GM18870 (cell line): Measurements from ENCODE around the gene ZCCHC18.
A peak's percentile ranks its signal among the peaks of the same experiment; 100 is the strongest.
"Not testable (repeated sequence)": the region's sequence is repeated elsewhere in the genome, so short reads cannot be mapped to it uniquely, and the experiment has no call there.

Experiments
- ATAC-seq: cut with Tn5 transposase; IDR thresholded peaks from one replicate; pipeline ENCODE4 v1.9.1; 2021; ENCODE audit warnings: moderate library complexity; ENCODE audit not compliant: unreplicated experiment

Gene ZCCHC18

DNA sequence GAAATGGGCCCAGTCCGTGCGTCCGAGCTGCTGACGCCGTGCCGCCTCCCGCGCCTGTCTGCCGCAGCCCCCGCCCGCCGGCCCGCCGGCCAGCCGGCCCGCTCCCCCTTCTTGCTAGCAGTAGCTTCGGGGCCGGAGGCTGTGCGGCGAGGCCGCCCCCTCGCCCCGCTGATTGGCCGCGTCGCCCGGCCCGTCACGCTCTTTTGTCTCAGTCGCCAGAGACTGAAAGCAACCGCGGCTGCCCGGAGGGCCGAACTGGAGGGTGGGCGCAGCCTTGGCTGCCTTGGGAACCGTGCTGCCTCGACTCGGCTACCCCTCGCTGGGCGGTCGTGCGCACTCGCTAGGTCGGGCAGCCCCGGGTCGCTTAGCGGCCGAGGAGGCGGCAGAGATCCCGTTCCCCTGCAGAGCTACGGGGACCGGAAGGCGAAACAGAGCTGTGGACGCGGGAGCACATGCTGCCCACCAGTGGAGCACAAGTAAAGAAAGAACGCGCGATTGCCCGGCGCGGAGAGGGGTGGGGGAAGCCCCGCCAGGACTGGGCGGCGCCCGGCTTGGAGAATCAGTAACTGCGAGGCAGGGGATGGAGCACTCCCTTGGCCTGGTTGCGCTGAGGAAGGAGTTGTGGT is at the start of gene ZCCHC18:
Gene ZCCHC18, plus strand, starts transcription at position 198 of the 626 bp plus-strand sequence. CDS start 1,589 bp downstream, outside the sequence.
- peak; percentile 62 for ATAC-seq

DNA sequence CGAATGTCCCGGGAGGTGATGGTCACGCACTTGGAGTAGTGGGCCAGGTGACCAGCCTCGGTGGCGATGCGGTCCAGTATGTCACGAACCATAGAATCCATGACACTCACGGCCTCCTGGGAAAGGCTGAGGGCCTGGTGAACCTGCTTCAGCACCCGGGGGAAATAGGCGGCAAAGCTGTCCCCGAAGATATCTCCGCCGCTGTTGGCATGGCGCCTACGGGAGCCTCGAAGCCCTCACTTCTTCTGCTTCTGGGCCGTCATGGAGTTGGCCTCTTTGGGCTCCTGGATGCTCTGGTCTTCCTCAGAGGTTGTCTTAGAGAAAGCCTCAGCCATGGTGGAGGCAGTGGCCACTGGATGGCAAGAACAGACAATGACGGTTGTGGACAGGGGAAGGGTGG is 49.7 kb upstream of the ZCCHC18 start:
- not testable (repeated sequence) for ATAC-seq

DNA sequence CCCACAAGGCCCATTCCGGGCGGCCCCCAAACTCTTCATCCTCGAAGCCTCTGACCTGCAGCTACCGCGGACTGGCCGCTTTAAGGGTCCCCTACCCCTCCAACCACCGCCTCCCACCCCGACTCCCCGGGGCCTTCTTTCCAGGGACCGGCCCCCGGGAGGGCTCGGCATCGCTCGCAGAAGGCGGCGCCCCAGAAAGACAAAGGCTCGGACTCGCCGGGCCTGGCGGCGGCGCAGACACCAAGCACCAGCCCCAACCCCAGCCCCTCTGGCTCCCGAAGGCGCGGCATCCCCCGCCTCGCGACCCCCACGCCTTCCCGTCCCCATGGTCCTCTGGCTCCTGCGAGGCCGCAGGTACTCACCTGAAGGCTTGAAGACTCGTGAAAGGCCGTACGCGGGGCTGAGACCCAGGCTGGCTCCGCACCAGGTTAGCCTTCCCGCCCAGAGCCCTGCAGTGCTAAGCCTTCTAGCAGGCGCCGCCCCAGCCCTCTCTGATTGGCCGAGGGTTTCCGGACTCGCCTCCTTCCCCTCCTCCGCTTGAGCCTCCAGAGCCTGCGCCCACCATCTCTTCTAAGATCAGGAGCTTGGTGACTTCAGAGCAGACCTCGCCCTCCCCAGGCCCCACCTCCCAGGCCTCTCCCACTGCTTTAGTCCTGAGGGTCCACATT is 36.4 kb upstream of the ZCCHC18 start, which contains the start of gene TMSB15C:
Gene TMSB15C, minus strand, starts transcription at position 459 of the 668 bp plus-strand sequence.
- ATAC-seq, result peak; percentile 60

DNA sequence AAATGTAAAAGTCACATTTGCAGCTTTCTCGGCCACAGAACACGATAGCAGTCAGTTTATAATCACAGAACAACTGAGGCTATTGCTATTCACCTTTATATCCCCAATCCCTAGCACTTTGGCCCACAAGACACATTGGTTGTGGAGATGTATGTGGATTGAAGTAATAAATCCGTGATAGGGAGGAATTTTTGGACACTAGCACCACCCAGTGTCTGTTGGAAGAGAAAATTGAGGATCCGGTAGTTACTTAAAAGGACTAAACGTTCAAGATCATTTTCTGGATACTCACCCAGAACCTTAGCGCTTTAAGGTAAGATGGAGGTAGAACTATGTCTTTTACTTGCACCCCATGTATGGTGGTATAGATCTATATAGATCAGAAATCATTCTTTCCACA is 34.5 kb upstream of the ZCCHC18 start:
- ATAC-seq, result not testable (repeated sequence)

DNA sequence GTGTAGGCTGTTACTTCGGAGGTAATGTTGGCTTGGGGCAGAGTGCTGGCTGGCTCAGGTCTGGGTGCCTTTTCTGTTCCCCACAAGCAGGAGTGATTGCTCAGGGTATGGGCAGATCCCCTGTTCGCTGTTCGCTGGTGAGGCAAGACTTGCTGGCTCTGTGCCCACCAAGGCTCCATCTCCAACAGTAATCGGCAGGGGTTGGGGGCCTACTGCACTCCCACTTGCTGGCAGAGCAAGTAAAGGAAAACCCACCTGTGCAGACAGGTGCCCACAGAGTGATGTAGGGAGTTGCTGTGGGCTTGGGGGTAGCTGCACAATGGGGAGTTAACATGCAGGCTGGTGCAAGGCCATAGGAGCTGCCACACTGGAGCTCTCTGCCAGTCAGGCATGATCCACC is 28.3 kb upstream of the ZCCHC18 start:
- ATAC-seq, result no peak

DNA sequence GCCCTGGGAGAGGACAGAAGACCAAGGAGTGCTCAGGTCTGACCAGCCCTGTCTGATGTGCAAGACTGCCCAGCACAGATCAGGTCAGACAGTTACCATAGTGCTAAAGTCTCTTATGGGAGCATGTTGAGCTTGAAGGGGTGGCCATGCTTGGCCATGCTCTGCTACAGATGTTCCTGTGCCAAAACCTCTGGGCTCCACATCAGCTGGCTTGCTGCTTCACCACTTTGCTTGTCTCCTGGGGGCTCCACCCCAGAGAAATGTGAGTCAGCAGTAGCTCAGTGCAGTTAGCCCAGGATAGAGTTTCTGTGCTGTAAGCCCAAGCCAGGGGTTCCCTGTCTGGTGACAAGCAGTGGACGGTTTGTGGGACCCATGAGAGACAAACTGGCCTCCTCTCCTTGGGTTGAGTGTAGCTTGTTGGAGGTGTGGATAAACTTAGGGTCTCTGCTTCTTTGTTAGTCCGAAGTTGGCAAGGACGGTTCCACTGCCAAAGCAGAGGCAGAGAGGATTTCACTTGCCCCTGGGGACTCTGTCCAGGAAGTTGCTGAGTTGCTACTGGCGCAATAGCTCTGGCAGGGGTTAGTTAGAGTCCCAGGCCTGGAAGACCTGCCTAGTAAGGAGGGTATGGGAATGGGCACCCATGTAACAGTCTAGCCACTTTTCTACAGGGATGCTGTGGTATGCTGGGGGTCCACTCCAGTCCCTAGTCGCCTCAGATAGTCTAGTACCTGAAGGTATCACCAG is 27.6 kb upstream of the ZCCHC18 start:
- ATAC-seq, result no peak

DNA sequence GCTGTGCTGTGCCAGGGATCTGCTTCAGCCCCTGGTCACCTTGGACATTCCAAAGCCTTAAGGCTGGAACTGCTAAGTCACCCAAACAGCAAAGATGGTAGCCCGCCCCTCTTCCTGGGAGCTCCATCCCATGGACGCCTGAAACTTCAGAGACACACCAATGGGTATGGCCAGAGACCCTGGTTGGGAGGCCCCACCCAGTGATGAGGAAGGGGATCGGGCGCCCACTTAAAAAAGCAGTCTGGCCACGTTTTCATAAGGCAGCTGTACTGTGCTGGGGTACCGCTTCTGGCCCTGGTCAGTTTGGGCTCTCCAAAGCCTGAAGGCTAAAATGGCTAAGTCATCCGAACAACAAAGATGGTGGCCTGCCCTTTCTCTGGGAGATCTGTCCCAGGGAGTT is 26.8 kb upstream of the ZCCHC18 start:
- ATAC-seq, result no peak

DNA sequence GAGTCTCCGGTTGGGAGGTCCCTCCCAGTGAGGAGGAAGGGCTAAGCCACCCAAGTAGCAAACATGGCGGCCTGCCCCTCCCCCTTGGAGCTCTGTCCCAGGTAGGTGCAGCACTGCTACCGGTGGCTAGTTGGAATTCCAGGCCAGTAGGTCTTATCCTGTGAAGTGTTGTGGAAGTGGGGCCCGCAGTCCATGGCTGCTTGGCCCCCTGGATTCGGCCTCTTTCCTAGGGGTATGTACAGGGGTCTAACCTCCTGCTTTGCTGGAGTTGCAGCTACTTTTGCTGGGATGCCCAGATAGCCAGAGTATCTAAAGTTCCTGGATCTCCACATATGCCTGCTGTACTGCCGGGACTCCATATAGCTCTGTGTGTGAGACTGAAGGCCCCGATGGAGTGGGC is 26.4 kb upstream of the ZCCHC18 start:
- ATAC-seq, result no peak

DNA sequence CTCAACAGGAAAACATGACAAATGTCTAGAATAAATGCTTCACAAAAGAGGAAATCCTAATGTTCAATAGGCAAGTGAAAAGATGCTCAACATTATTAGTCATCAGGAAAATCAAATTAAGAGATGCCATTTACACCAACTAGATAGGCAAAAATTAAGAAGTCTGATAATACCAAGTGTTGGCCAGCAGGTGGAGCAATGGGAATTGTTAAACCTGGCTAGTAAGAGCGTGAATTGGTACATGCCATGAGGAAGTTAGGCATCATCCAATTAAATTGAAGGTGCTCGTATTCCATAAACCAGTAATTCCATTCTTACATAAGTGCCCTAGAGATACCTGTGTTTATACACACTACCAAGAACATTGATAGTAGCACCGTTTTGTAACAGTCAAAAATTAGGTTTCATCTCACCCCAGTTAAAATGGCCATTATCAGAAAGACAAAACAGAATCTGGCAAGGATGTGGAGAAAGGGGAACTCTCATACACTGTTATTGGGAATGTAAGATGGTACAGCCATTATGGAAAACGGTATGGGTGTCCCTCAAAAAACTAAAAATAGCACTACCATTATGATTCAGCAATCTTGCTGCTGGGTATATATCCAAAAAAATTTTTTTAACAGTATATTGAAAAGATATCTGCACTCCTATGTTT is 14.0 kb upstream of the ZCCHC18 start:
- no peak for ATAC-seq

DNA sequence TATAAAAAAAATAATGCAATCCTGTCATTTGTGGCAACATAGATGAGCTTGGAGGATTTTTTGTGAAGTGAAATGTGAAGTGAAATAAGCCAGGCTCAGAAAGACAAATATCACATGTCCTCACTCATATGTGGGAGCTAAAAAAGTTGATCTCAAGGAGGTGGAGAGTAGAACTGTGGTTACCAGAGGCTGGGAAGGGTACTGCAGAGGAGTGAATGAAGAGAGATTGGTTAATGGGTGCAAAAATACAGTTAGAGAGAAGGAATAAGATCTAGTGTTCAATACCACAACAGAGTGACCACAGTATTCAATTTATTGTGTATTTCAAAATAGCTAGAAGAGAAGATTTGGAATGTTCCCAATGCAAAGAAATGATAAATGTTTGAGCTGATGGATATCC is 13.4 kb upstream of the ZCCHC18 start:
- no peak for ATAC-seq

DNA sequence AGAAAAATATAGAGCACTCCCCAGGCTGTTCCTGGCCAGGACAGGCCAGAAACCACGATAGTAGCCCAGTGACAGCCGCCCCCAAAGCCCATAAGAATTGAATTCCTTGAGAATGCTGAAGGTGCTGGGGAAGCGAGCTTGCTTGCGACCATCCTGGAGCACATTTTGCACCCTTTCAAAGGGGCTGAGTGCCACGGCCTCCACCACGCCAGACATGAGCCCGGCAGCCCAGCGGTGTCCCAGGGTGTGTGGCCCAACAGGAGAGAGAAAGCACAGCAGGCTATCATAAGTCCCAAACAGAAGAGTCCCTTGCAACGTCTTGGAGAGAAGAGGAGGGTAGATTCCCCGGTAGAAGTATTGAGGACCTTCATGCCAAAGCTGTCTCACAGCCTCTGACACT is 7.6 kb upstream of the ZCCHC18 start:
- ATAC-seq, result no peak

DNA sequence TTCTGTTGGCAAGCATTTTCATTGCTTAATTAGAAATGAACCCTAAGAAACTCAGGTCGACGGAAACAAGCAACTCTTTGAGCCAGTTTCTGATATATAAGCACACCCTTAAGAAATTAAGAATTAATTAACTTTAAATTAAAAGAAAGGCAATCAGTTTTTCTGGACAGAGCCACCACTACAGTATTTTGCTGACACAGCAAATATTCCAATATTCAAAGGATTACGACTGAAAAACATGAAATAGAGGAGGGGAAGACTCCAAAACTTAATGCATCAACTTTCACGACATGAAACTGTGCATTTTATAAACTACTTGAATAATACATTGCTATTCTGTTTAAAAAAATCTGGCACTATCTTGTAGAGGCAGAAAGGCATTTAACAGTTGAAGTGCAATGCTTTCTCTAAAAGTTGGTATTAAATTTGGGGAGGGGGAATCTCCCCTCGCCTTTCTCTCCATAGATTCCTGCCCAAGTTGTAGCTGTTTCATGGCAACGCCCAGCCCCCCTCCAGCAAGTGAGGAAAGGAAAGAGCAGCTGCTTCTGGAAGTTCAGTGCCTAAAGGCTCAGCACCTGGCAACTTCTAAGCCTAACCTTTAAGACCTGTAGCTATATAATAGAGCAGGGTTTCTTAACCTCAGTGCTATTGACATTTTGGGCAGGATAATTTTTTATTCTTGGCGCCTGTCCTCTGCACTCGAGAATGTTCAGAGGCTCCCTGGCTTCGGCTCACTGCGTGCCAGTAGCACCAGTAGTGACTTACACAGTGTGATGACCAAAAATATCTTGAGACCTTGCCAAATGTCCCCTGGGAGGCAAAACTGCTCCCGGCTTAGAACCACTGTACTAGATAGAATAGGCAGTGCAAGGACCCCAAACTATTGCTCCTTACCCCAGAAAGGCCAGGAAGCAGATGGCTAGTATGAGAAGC is 6.7 kb upstream of the ZCCHC18 start:
- no peak for ATAC-seq

DNA sequence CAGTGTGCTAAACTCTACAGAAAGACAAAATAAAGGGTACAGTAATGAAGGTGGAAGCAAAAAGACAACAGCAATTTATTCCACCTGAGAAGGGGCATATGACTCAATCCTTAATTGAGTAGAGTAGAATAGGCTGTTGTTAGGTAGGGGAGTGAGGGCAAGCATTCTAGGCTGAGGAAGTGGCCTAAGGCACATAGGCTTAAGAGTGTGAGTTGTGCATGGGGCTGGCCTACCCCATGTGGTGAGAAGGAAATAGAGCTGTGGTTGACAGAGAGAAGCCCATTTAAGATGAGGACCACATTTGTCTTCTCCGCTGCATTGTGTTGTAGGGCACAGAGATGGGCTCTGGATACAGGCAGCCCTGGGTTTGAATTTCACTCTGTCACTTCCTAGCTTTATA is 3.4 kb upstream of the ZCCHC18 start:
- no peak for ATAC-seq

DNA sequence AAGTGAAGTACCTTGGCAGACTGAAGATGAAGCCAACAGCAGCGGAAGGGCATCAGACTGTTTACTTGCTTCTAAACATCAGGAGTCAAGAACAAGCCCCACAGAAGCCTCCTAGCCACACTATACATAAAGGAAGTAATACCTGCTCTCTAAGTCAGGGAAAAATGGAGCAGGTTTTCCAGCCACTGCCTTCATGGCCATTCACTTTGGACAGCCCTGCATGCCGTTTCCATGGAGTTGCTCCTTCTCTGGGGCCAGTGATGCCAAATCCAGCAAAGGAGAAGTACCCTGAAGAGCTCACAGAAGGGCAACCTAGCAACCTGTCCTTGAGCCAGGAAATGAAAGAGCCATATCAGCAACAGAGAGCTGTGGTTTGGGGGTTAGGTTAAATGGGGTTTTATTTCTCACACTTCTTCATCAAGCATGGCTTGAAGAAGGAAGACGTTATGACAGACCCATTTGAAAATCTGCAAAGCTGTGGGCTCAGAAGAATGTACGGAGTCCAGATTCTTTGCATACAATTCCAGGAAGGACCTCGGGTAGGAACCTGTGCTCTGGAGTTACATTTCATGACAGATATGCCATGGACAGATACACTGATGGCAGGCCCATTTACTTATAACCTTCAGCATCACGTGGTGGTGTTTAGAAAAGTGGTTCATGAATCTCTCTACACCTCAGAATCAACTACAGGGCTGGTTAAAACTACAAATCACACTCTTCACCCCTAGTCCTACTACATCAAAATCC is 1.7 kb upstream of the ZCCHC18 start:
- ATAC-seq, result peak; percentile 54

DNA sequence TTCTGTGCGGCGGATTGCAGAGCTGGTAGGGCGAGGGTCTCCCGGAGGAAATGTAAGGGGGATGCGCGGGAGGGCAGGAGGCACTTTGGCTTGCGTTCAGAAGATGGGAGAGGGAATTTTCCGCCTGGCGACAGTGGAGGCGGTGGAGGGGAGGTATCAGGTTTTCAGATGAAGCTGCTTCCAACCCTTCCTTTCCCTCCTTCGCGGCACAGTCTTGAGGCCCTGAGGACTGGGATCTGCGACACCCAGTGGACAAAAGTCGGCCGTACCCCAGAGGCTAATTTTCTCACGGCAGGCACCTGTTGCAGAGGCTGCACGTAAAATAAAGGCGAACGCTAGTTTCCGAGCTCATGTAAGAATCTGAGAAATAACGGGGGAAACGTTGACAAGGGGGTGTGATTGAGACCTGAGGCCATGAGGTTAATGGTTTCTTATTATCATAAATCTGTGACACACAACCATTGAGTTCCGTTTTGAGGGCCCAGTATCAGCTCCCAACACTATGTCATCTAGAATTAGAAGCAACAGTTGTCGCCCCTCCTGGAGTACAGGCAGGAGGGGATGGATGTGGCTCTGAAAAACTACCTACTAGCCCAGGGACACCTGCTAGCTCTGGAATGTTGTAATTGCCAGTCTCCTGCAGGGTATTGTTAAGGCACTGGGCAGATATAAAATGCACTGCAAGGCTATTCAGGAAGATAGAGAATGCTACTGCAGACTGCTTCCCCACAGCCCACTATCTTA is 1.1 kb downstream of the ZCCHC18 start:
- no peak for ATAC-seq

DNA sequence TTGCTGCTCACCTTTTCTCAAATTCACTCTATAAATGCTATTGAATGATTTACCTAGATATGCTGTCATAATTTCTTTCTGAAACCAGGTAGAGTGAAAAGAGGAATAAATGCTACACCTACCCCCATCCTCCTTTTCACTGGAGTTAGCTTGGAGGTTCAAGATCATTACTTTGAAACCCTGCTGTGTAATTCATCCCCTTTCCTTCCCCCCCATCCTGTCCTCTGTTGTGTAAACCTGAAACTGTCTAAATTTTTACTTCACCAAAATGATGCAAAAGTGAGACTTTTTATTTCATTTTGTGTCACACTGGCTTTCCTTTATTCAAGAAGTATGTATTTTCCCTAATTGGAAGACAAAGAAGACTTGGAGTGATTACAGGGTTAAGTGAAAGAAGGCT is 5.4 kb downstream of the ZCCHC18 start:
- no peak for ATAC-seq

DNA sequence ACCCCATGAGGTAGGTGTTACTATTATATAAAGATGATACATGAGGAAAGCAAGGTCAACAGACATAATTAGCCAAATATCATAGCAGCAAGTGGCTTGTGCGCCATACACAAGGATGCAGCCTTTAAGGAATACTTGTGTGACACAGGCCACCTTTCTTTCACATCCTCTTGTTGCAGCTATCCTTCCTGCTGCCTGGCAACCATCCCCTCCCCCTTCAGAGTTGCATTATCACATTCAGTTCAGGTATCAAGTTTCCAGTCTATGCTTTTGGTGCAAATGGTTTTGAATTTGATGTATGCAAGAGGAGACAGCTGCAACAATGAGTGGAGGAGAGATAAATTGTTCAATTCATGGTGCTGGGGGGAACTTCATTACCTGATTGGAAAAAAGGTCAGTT is 6.4 kb downstream of the ZCCHC18 start:
- ATAC-seq, result no peak

DNA sequence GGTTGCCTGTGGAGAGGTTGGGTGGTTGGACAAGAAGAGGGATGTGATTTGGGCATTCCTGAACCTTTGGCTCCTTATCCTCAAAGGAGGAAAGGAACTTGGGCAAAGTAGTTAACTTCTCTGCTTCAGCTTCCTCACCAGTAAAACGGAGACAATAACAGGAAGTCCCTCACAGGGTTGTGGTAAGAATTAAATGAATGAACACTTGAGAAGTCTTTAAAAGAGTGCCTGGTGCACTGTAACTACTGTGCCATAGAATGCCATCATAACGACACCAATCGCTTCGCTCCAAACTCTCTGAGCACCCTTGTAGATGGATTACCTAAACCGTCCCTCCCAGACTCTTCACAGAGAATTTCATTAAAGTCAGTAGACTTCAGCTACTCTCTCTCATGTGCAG is 10.5 kb downstream of the ZCCHC18 start:
- ATAC-seq, result no peak

DNA sequence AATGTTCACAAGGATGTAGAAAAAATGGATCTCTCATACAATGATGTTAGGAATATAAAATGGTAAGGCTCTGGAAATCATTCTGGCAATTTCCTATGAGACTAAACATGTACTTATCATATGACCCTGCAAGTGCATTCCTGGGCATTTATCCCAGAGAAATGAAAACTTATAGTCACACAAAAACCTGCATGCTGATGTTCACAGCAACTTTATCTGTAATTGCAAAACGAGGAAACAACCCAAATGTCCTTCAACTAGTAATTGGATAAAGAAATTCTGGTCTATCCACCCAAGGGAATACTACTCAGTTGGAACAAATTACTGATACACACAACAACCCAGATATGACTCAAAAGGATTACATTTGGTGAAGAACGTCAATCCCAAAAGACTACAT is 14.5 kb downstream of the ZCCHC18 start:
- ATAC-seq, result no peak
